ENCODE data around the gene POP5.

- no peak for TF ChIP-seq CTCF (IDR thresholded peaks at IDR 0.05)
- no peak for TF ChIP-seq EP300 (IDR thresholded peaks at IDR 0.05)
Observed at GRCh38 chr12:120562906-120563305, 18.3 kb downstream of the POP5 start.
